Measurements from ENCODE around the gene FLNB.

FLNB gene

GRCh38 chr3:57960174-57960505 lies 48.1 kb upstream of the FLNB start:
- WGBS, 2 donors (ENCODE audit: extremely low coverage in 2 of 2, insufficient read length in 2 of 2, insufficient replicate concordance in 1 of 2) = no CpG with 5 or more reads among the region's 4 CpGs
- Histone ChIP-seq H2BK5ac (ENCODE audit: low read length) (no peak overlapping the region), H3K4me1 (ENCODE audit: control insufficient read depth in 2 of 2, insufficient read depth in 1 of 2, low read depth in 1 of 2, low read length in 2 of 2) (peaks cover 6 to 11% of the 10 kb centered on the region in 2 donors), H3K14ac (ENCODE audit: low read length) (no peak overlapping the region), H2AFZ (ENCODE audit: low read length) (peak overlapping the region; percentile 77), H4K91ac (ENCODE audit: low read depth, low read length, poor library complexity) (no peak overlapping the region), H3K79me1 (ENCODE audit: low read depth, low read length) (no peaks in the 10 kb centered on the region), H2BK120ac (ENCODE audit: low read depth, low read length) (no peak overlapping the region), H3K18ac (ENCODE audit: low read length) (peak overlapping the region; percentile 69), H4K8ac (ENCODE audit: low read depth, low read length) (no peak overlapping the region), H3K36me3 (replicated peaks in 1 of 2; ENCODE audit: control insufficient read depth in 2 of 2, insufficient read depth in 2 of 2, low read length in 2 of 2) (no peaks in the 10 kb centered on the region), H3K4ac (ENCODE audit: low read length) (no peak overlapping the region), H3K4me3 (ENCODE audit: low read length in 2 of 2) (no peak overlapping the region), H3K9me3 (replicated peaks in 1 of 2; ENCODE audit: control insufficient read depth in 2 of 2, insufficient read depth in 1 of 2, low read depth in 1 of 2, low read length in 2 of 2) (no peaks in the 10 kb centered on the region), H3K27me3 (ENCODE audit: control insufficient read depth in 3 of 3, insufficient read depth in 3 of 3, low read depth in 1 of 3, low read length in 3 of 3) (no peaks in the 10 kb centered on the region), H3K9ac (ENCODE audit: low read depth, low read length, poor library complexity) (no peak overlapping the region), H3K23ac (ENCODE audit: low read depth, low read length, poor library complexity) (no peak overlapping the region), H2BK15ac (ENCODE audit: low read length) (no peak overlapping the region), H3K27ac (replicated peaks; ENCODE audit: low read length) (no peak overlapping the region), H3K4me2 (ENCODE audit: insufficient read depth, low read length, poor library complexity, severe bottlenecking) (no peak overlapping the region), H2AK5ac (ENCODE audit: low read depth, low read length) (no peak overlapping the region), H2BK12ac (ENCODE audit: low read length) (no peak overlapping the region)
- no peak for DNase-seq (ENCODE audit: low spot score)

GRCh38 chr3:57961177-57961827 lies 46.9 kb upstream of the FLNB start:
- H4K8ac ChIP-seq (ENCODE audit: low read depth, low read length) = no peak overlapping the region
- no peaks in the 10 kb centered on the region for H3K27me3 ChIP-seq (ENCODE audit: control insufficient read depth in 3 of 3, insufficient read depth in 3 of 3, low read depth in 1 of 3, low read length in 3 of 3)
- H2BK15ac ChIP-seq (ENCODE audit: low read length) = no peak overlapping the region
- no peak overlapping the region for H3K27ac ChIP-seq (replicated peaks; ENCODE audit: low read length)
- H2AFZ ChIP-seq (ENCODE audit: low read length) = no peak overlapping the region
- H3K14ac ChIP-seq (ENCODE audit: low read length) = no peak overlapping the region
- no peak overlapping the region for H3K23ac ChIP-seq (ENCODE audit: low read depth, low read length, poor library complexity)
- peaks cover 6 to 11% of the 10 kb centered on the region in 2 donors for H3K4me1 ChIP-seq (ENCODE audit: control insufficient read depth in 2 of 2, insufficient read depth in 1 of 2, low read depth in 1 of 2, low read length in 2 of 2)
- no peaks in the 10 kb centered on the region for H3K9me3 ChIP-seq (replicated peaks in 1 of 2; ENCODE audit: control insufficient read depth in 2 of 2, insufficient read depth in 1 of 2, low read depth in 1 of 2, low read length in 2 of 2)
- no peak overlapping the region for H2BK5ac ChIP-seq (ENCODE audit: low read length)
- H3K36me3 ChIP-seq (replicated peaks in 1 of 2; ENCODE audit: control insufficient read depth in 2 of 2, insufficient read depth in 2 of 2, low read length in 2 of 2) = no peaks in the 10 kb centered on the region
- H3K4ac ChIP-seq (ENCODE audit: low read length) = no peak overlapping the region
- H2AK5ac ChIP-seq (ENCODE audit: low read depth, low read length) = no peak overlapping the region
- no peak overlapping the region for H2BK12ac ChIP-seq (ENCODE audit: low read length)
- H3K4me2 ChIP-seq (ENCODE audit: insufficient read depth, low read length, poor library complexity, severe bottlenecking) = no peak overlapping the region
- H4K91ac ChIP-seq (ENCODE audit: low read depth, low read length, poor library complexity) = no peak overlapping the region
- no peak overlapping the region for H2BK120ac ChIP-seq (ENCODE audit: low read depth, low read length)
- H3K18ac ChIP-seq (ENCODE audit: low read length) = no peak overlapping the region
- H3K79me1 ChIP-seq (ENCODE audit: low read depth, low read length) = no peaks in the 10 kb centered on the region
- no peak overlapping the region for H3K9ac ChIP-seq (ENCODE audit: low read depth, low read length, poor library complexity)
- H3K4me3 ChIP-seq (ENCODE audit: low read length in 2 of 2) = no peak overlapping the region
- DNase-seq (ENCODE audit: low spot score) = no peak
- WGBS, 2 donors (ENCODE audit: extremely low coverage in 2 of 2, insufficient read length in 2 of 2, insufficient replicate concordance in 1 of 2) = no CpG with 5 or more reads among the region's 21 CpGs

GRCh38 chr3:57961828-57962447 lies 46.3 kb upstream of the FLNB start:
- Histone ChIP-seq H2AK5ac (ENCODE audit: low read depth, low read length) (no peak overlapping the region), H2BK5ac (ENCODE audit: low read length) (no peak overlapping the region), H3K23ac (ENCODE audit: low read depth, low read length, poor library complexity) (peak overlapping the region; percentile 37), H3K27me3 (ENCODE audit: control insufficient read depth in 3 of 3, insufficient read depth in 3 of 3, low read depth in 1 of 3, low read length in 3 of 3) (no peaks in the 10 kb centered on the region), H4K8ac (ENCODE audit: low read depth, low read length) (no peak overlapping the region), H3K4ac (ENCODE audit: low read length) (no peak overlapping the region), H3K4me1 (ENCODE audit: control insufficient read depth in 2 of 2, insufficient read depth in 1 of 2, low read depth in 1 of 2, low read length in 2 of 2) (peaks cover 6 to 11% of the 10 kb centered on the region in 2 donors), H4K91ac (ENCODE audit: low read depth, low read length, poor library complexity) (no peak overlapping the region), H3K9ac (ENCODE audit: low read depth, low read length, poor library complexity) (no peak overlapping the region), H3K27ac (replicated peaks; ENCODE audit: low read length) (no peak overlapping the region), H3K79me1 (ENCODE audit: low read depth, low read length) (no peaks in the 10 kb centered on the region), H2AFZ (ENCODE audit: low read length) (no peak overlapping the region), H3K9me3 (replicated peaks in 1 of 2; ENCODE audit: control insufficient read depth in 2 of 2, insufficient read depth in 1 of 2, low read depth in 1 of 2, low read length in 2 of 2) (no peaks in the 10 kb centered on the region), H2BK120ac (ENCODE audit: low read depth, low read length) (no peak overlapping the region), H3K36me3 (replicated peaks in 1 of 2; ENCODE audit: control insufficient read depth in 2 of 2, insufficient read depth in 2 of 2, low read length in 2 of 2) (no peaks in the 10 kb centered on the region), H3K4me3 (ENCODE audit: low read length in 2 of 2) (no peak overlapping the region), H2BK12ac (ENCODE audit: low read length) (no peak overlapping the region), H3K18ac (ENCODE audit: low read length) (no peak overlapping the region), H2BK15ac (ENCODE audit: low read length) (no peak overlapping the region), H3K14ac (ENCODE audit: low read length) (no peak overlapping the region), H3K4me2 (ENCODE audit: insufficient read depth, low read length, poor library complexity, severe bottlenecking) (no peak overlapping the region)
- WGBS, 2 donors (ENCODE audit: extremely low coverage in 2 of 2, insufficient read length in 2 of 2, insufficient replicate concordance in 1 of 2) = no CpG with 5 or more reads among the region's 5 CpGs
- no peak for DNase-seq (ENCODE audit: low spot score)

- Histone ChIP-seq H2AFZ (ENCODE audit: low read length) (no peak overlapping the region), H3K4ac (ENCODE audit: low read length) (no peak overlapping the region), H3K27ac (replicated peaks; ENCODE audit: low read length) (no peak overlapping the region), H2AK5ac (ENCODE audit: low read depth, low read length) (no peak overlapping the region), H3K9ac (ENCODE audit: low read depth, low read length, poor library complexity) (no peak overlapping the region), H3K4me1 (ENCODE audit: control insufficient read depth in 2 of 2, insufficient read depth in 1 of 2, low read depth in 1 of 2, low read length in 2 of 2) (peaks cover 6 to 11% of the 10 kb centered on the region in 2 donors), H2BK120ac (ENCODE audit: low read depth, low read length) (no peak overlapping the region), H2BK5ac (ENCODE audit: low read length) (no peak overlapping the region), H3K9me3 (replicated peaks in 1 of 2; ENCODE audit: control insufficient read depth in 2 of 2, insufficient read depth in 1 of 2, low read depth in 1 of 2, low read length in 2 of 2) (no peaks in the 10 kb centered on the region), H3K4me3 (ENCODE audit: low read length in 2 of 2) (no peak overlapping the region), H3K23ac (ENCODE audit: low read depth, low read length, poor library complexity) (peak overlapping the region; percentile 37), H3K4me2 (ENCODE audit: insufficient read depth, low read length, poor library complexity, severe bottlenecking) (no peak overlapping the region), H2BK15ac (ENCODE audit: low read length) (no peak overlapping the region), H4K8ac (ENCODE audit: low read depth, low read length) (no peak overlapping the region), H3K79me1 (ENCODE audit: low read depth, low read length) (no peaks in the 10 kb centered on the region), H4K91ac (ENCODE audit: low read depth, low read length, poor library complexity) (no peak overlapping the region), H2BK12ac (ENCODE audit: low read length) (no peak overlapping the region), H3K36me3 (replicated peaks in 1 of 2; ENCODE audit: control insufficient read depth in 2 of 2, insufficient read depth in 2 of 2, low read length in 2 of 2) (no peaks in the 10 kb centered on the region), H3K14ac (ENCODE audit: low read length) (no peak overlapping the region), H3K18ac (ENCODE audit: low read length) (no peak overlapping the region), H3K27me3 (ENCODE audit: control insufficient read depth in 3 of 3, insufficient read depth in 3 of 3, low read depth in 1 of 3, low read length in 3 of 3) (no peaks in the 10 kb centered on the region)
- WGBS, 2 donors (ENCODE audit: extremely low coverage in 2 of 2, insufficient read length in 2 of 2, insufficient replicate concordance in 1 of 2) = no CpG with 5 or more reads among the region's 6 CpGs
- no peak for DNase-seq (ENCODE audit: low spot score)
Measured at GRCh38 chr3:57962448-57962834, 45.8 kb upstream of the FLNB start.

All from neuronal stem cell (in vitro differentiated cells).